NCI-H1694 (cell line): ENCODE results near the gene ETS1.

Experiments used
- DNase-seq: peaks from one replicate; lab custom pipeline; 2025; lab: John Stamatoyannopoulos, UW

ETS1 gene

GRCh38 chr11:128593281-128593680, 5.9 kb upstream of the ETS1 start:
- no peak for DNase-seq

GRCh38 chr11:128592454-128592853, 5.1 kb upstream of the ETS1 start:
- no peak for DNase-seq

GRCh38 chr11:128590587-128590986, 3.2 kb upstream of the ETS1 start:
- no peak for DNase-seq

- no peak for DNase-seq
Measured at GRCh38 chr11:128589998-128590397, 2.6 kb upstream of the ETS1 start.

GRCh38 chr11:128588093-128588492, 735 bp upstream of the ETS1 start:
- DNase-seq: no peak

- no peak for DNase-seq
Measured at GRCh38 chr11:128586689-128587088, 669 bp downstream of the ETS1 start.

- no peak for DNase-seq
Measured at GRCh38 chr11:128585498-128586238, 1.7 kb downstream of the ETS1 start.

GRCh38 chr11:128584253-128584652, 3.1 kb downstream of the ETS1 start:
- DNase-seq: no peak

GRCh38 chr11:128582496-128583366, 4.6 kb downstream of the ETS1 start:
- DNase-seq: no peak

- no peak for DNase-seq
Measured at GRCh38 chr11:128581561-128582272, 5.6 kb downstream of the ETS1 start.

- DNase-seq: no peak
Measured at GRCh38 chr11:128580612-128581011, 6.7 kb downstream of the ETS1 start.

GRCh38 chr11:128579798-128580504, 7.4 kb downstream of the ETS1 start:
- DNase-seq: no peak

- no peak for DNase-seq
Measured at GRCh38 chr11:128576555-128576954, 10.8 kb downstream of the ETS1 start.

- no peak for DNase-seq
Measured at GRCh38 chr11:128575961-128576350, 11.4 kb downstream of the ETS1 start.

- DNase-seq: no peak
Measured at GRCh38 chr11:128575174-128575960, 12.0 kb downstream of the ETS1 start.

GRCh38 chr11:128574576-128575011, 12.8 kb downstream of the ETS1 start:
- no peak for DNase-seq

GRCh38 chr11:128573638-128574037, 13.7 kb downstream of the ETS1 start:
- no peak for DNase-seq

- DNase-seq: no peak
Measured at GRCh38 chr11:128572965-128573364, 14.4 kb downstream of the ETS1 start.

- no peak for DNase-seq
Measured at GRCh38 chr11:128570632-128571031, 16.7 kb downstream of the ETS1 start.

- no peak for DNase-seq
Measured at GRCh38 chr11:128569291-128569690, 18.1 kb downstream of the ETS1 start.

- no peak for DNase-seq
Measured at GRCh38 chr11:128568166-128568778, 19.1 kb downstream of the ETS1 start.
